HG03442 (cell line): ENCODE measurements around the gene AKT2.

Experiments used
- ATAC-seq: cut with Tn5 transposase; IDR thresholded peaks from one replicate; pipeline ENCODE4 v1.9.1; 2021; ENCODE audit warnings: mild to moderate bottlenecking, moderate library complexity; ENCODE audit not compliant: unreplicated experiment

Gene AKT2

DNA sequence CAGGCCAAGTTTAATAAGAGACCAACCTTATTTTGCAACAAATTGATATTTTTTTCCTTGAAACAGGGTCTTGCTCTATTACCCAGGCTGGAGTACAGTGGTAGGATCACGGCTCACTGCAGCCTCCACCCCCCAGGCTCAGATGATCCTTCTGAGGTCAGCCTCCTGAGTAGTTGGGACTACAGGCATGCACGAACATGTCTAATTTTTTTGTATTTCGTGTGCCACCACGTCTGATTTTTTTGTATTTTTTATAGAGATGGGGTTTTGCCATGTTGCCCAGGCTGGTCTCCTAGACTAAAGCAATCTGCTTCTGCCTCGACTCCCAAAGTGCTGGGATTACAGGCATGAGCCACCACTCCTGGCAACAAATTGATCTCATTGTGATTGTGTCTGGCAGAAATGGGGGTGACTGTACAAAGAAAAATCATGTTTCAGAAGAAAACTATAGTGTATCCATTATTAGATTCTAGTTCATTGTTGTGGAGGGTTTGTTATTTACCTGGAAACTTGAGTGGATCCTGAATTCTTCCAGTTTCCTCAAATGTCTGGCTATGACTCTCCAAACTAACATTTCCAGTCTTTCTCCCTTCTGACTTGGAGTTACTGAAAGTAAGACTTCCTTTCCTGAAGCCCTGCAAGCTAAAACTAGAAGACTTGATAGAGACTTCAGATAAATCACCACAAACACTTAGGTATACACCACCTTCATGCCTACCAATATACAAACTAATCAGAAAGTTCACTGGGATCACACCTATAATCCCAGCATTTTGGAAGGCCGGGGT lies 17.3 kb upstream of the AKT2 start:
- ATAC-seq, result no peak

DNA sequence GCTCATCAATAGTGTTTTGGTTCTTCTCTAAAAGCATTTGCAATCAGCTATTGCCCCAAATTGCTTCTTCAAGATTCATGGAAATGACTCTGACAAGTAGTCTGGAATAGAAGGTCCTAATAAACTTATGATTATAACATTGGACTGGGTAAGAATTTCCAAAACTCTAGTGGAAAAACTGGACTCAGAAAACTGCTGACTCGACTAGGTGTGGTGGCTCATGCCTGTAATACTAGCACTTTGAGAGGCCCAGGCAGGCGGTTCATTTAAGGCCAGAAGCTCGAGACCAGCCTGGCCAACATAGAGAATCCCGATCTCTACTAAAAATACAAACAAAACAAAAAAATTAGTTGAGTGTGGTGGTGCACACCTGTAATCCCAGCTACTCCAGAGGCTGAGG lies 15.5 kb upstream of the AKT2 start:
- no peak for ATAC-seq

DNA sequence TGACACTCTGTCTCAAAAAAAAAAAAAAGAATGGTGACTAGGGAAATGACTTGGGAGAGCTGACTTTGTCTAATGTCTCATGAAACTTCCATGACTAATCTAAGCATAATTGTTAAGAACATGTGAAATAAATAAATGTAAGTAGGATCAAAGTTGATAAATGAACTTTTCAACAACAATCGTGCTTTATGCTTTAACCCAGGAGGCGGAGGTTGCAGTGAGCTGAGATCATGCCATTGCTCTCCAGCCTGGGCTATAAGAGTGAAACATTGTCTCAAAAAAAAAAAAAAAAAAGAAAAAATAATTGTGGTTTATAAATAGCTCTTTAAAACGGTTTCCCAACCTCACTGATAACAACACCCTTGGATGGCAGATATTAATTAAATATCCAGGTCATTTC lies 12.9 kb upstream of the AKT2 start:
- ATAC-seq, result no peak

DNA sequence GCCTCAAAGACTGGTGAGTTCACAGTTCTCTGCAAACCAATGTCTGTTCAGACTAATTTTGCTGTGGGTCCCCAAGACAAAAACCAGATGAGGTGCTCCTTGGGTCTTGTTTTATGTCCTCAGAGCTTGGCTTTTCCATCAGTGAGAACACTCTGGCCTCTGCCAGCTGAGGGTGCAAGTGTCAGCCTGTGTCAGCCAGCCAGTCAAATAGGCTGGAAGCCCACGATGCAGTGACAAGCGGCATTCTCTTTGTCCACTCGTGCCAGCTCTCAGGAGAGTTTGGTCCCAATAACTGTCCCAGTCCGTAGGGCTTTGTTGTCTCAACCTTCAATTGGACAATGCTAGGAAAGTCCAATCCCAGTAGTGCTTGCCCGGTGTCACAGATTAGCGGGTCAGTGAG lies 9.4 kb upstream of the AKT2 start:
- no peak for ATAC-seq

DNA sequence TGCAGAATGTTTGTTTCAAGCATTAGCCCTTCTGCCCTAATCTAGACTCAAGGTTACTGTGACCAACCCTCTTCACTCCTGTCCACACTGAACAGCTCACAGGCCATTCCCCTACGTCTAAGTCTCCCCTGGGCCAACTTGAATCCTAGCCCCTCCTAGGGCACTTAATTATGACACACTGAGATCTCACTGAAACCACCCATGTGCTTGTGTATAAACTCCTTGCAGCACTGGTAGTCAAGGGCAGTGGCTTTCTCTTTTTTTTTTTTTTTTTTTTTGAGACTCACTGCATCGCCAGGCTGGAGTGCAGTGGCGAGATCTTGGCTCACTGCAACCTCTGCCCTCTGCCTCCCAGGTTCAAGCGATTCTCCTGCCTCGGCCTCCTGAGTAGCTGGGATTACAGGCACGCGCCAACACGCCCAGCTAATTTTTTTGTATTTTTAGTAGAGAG lies 1.9 kb upstream of the AKT2 start:
- ATAC-seq, result no peak

DNA sequence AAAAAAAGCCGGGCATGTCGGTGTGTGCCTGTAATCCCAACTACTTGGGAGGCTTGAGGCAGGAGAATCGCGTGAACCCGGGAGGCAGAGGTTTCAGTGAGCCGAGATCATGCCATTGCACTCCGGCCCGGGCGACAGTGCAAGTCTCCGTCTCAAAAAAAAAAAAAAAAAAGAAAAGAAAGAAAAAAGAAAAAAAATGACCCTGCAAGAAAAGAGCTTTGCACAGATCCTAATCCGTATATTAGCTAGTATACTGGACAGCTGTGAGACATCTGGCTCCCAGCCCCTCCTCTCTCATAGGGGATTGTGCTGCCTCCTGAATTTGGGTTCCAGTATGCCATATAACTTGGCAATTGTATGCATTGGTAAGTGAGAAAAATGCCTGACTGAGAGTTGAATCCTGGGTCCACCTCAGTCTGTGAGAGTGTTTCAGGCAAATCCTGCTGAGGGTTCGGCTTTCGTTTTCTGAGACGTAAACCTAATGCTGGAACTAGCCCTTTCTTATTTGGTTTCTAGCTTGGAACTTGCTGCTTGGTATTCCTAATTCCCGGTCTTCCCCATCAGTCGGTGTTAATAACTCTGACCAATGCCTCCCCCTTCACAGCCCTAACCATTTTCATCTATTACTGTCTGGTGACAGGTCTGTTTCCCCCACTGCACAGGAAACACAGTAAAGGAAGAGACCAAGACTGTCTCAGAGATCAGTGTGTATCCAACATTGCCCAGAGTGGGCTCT lies 1.3 kb upstream of the AKT2 start:
- ATAC-seq, result no peak

DNA sequence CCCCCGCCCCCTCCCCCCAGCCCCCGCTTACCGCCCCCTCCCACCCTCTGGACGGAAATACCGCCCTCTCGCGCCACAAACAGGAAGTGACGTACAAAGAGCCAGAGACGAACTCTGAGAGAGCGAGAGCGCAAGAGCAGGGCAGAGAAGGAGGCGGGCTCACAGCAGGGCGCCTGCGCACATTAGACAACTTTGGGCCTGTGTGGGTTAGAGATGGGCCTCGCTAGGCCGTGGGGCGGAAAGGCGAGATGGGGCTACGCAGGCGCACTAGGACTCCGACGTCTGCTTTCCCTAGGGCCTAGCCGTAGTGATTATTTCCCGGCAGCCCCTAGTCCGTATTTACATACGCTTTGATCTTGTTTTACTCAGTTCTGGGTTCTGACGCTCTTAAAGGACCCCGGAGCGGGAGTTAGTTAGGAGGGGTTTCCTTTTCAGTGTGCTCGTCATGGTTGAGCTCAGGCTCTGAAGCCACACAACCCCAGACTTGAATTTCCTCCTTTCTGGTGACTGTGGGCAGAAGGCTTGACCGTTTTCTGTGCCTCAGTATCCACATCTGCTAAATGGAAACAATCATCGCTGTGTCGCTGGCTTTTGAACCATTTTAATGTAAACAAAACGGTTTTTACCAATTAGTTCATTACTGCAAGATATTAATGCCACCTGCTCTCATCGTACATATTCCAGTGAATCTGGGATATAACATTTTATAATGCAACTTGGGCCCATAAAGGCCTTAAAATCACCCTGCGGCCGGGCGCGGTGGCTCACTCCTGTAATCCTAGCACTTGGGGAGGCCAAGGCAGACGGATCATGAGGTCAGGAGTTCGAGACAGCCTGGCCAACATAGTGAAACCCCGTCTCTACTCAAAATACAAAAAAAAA lies 449 bp upstream of the AKT2 start:
- ATAC-seq, result peak; percentile 82

DNA sequence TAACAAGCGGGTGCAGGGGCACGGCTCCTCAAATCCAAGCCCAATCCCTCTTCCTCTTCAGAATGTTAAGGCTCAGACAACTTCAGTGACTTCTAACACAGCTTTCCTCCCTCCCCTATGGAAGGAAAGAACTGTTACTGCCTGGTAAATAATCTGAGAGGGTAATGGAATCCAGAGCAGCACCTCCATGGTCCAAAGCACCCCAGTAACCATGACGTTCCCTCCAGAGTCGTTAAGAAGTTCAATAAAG lies 969 bp downstream of the AKT2 start:
- no peak for ATAC-seq

DNA sequence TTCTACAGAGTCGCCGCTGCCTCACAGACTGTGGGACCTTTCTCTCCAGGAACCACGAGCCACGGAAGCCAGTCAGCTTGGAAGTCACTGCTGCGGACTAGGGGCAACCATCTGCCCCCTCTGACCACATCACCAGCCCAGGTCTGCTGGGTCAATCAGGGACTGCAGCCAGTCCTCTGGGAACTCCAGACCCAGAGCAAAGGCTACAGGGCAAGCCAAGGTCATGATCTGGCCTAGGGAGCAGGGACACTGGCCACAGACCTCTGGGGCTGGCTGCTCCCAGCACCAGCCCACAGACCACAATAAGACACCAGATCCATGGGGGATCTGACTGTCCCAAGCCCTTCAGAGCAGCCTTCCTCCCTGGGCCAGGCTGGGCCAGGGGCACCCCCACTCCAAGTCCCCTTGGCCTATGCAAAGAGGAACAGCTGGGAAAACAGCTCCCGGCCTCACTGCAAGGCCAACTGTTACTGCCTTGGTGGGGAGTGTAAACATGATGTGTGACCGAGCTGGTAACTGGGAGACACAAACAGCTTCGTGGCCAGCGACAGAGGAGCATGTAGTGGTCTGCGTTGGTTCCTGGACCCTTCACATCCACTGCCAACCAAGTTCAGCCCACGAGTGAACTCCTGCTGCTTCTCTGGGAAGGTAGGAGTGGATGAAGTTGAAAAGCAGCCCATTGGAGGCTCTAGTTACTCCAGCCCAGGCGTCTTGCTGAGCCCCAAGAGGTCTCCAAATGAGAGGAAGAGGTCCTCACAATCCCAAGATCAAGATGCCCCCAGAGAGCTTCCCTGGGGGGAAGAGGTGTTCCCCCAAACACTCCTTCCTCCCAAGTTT lies 1.5 kb downstream of the AKT2 start:
- no peak for ATAC-seq

DNA sequence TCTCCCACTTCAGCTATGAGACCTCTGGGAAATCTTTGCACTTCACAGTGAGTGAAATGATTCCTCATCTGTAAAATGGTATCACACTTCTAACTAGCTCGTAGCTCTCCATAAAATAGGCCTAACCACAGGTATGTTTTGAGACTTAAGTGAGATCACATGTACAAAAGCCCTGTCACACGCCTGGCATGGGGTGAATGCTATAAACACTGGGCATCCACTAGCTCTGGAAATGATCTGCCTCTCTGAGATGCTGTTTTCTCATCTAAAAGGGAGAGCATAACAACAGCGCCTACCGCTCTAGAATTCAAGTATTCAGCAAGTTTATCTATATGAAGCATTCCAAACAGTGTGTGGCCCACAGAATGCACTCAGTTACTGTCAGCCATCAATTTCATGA lies 2.2 kb downstream of the AKT2 start:
- no peak for ATAC-seq

DNA sequence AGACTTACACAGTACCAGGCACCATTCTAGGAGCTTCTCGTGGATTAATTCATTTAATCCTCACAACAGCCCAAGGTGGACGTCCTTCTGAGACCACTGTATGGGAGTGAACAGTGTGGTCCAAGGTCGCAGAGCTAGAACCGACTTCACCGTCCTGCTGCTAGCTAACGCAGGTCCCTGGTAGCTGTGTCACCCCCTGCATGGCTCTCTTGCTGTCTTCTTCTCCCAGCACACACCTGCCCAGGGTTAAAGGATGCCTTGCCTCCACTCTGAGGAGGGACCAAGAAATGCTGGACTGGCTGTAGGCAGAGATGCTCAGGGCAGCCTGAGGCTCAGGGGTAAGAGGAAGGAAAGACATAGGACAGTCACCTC lies 3.0 kb downstream of the AKT2 start:
- ATAC-seq, result no peak

DNA sequence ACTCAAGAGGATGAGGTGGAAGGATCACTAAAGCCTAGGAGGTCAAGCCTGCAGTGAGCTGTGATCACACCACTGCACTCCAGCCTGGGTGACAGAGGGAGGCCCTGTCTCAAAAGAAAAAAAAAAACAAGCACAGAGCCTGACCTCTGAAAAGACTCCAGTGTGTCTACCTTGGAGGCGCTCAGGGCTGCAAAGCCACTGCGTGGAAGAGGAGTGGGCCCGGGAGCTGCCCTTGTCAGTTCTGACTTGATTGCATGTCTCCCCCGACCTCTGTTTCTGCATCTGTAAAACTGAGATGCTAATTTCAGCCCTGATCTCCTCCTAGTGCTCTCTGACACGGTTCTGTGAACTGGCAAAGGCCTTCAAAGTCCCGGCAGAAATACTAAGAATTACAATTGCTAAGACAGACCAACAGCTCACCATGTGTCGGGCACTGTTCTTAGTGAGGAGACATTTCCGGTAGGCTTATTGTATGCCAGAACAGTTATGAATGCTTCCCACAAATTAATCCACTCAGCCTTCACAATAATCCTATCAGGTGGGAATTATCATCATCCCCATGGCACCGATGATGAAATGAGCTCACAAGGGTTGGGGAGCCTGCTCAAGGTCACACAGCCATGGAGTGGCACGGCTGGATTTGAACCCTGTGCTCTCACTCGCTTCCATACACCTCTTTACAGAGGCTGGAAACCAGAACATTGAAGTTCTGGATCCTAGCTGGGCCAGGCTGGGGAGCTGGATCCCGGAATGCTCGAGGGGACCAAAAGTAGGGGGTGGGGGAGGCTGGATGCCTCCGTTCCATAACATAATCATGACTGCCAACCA lies 3.5 kb downstream of the AKT2 start:
- ATAC-seq, result no peak

DNA sequence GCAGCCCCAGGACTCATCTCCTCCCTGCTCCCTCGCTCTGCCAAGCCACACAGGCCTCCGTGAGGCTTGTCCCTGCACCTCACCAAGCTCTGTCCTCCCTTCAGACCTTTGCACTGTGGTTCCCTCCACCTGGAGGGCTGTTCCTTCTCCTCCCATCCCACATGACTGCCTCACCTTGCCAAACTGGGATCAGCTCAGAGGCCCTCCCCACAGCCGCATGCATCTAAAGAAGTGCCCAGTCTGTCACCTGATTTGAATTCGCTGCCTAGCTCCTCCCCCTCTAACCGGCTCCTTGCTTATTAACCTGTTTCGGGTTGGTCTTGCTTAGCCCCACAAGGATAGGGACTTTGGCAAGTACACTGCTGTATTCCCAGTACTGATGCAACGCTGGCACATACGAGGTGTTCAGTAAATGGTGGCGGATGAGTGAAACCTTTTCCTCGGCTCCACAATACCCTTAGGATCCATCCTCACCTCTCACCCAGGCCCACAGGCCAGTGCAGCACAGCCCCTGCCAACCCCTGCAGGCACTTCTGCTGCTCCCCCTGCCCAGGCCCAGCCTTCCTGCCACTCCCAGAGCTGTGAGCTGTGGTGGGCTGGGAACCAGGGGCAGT lies 4.4 kb downstream of the AKT2 start:
- no peak for ATAC-seq

DNA sequence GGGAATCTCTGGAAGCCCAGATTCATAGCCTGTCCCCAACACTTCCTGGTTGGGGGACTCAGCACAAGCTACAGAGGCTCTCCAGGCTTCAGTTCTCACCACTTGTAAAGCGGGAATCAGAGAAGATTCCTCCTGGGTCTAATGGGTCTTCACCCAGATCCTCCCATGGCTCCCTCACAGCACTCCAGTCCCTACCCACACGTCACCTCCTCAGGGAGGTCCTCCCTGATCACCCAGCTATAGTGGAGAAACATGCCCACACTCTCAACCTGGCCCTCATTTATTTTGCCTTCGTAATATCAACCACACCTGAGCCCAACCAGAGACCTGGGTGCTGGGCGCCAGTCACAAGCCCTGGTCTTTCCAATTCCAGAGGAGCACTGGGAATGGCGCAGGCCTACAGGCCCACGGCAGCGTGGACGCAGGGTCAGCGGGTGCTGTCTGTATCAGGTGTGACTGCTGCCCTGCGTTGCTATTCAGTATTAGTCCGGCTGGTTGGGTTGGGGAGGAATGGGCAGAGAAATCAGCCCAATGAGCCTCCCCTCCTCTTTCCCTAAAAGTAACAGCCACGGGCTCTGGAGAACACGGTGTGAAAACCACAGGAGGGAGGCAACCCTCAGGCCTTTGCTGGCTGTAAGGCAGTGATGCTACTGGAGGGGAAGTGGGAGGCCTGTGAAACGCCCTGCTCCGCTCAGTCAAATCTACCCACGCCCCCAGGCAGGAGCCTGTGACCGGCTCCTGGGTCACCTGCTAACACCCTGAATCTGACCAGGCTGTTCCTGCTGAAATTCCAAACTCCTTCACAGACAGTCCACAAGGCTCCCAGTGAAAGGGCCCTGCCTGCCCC lies 5.2 kb downstream of the AKT2 start:
- ATAC-seq, result no peak

DNA sequence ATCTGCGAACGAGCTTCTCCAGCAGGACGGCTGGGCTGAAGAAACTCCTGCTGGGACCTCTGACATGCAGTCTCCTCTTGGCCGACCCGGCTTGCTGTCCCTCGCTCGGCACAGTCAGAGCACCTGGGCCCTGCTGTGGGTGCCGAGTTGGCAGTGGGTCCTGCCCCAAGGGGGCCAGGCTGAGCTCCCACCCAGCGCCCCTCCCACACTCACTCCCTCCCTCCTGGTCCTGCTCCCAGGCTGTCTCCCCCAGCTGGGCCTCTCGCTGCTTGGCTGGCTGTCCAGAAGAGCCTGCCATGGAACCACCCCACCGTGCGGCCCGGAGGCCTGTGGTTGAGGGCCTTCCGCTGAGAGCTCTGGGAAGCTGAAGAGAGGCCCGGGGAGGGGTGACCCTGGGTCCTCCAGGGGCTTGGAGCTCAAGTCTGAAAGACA lies 6.0 kb downstream of the AKT2 start:
- no peak for ATAC-seq

DNA sequence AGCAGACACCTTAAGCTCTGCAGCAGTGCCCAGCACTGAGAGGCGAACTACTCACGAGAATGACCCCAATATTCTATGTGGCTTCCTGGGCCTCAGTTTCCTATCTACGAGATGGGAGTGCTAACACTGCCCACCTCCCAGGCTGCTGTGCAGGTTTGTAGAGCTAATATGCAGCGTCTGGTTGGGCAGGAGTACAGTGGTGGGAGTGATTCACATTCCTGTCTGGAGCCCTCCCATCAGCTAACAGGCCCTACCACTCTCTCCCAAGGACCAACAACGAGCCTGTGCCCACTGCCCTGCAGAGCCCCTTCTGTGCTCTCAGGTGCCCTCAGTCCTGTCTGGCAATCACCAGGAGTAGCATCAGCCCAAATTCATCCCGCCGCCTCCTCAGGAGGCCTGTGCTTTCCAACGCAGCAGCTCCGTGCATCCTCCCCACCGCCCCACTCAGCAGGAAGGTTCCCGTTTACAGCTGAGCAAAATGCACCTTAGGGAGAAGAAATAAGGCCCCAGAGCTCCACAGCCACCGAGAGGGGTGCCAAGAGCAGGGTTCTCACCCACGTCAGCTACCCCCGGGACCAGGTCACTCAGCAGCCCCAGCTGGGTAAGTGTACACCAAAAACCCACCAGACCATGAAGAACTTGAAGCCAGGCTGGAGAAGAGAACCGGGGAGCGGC lies 6.6 kb downstream of the AKT2 start:
- no peak for ATAC-seq

DNA sequence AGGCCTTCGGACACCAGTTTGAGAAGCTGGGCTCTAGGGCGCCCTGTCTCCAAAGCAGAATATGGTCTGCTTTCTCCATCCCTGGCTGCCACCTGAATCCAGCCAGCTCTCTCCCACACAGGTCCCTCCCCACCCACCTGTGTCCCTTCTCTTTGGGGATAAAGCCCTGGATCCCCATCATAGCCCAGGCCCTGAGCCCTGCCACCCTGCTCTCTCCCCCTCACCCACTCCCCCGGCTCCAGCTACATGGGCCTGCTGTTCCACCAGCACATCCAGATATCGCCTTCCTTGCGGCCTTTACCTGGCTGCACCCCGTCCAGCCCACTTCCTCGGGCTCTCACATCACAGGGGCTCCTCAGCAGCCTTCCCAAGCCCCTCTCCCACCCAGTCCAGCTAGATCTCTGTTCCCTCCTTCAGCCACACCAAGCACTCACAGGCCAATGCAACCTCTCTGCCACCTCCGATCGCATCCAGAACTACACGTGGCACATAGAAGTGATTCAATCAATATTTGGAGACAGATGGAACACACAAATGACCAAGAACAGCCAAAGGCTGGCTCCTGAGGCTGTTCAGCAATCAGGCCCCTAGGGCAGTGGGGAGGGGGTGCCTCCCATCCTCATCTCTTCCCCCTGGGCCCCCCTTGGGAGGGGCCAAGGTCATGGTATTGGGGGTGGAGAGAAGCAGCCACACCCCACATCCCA lies 7.6 kb downstream of the AKT2 start:
- no peak for ATAC-seq
